K562 (cell line): ENCODE results near the gene SESN3.

Experiments
- CUX1 ChIP-seq: fragments of 200-800 bp; sonication (Bioruptor generic); IDR thresholded peaks from 2 replicates; pipeline ENCODE4 v1.6.1; 2016; ENCODE audit warnings: missing genetic modification characterization, missing compliant biosample characterization
- DPF2 ChIP-seq: fragments of 450-650 bp; IDR thresholded peaks from 2 replicates; pipeline ENCODE4 v1.6.1; 2016
- IRF2 ChIP-seq: sonication (generic); formaldehyde crosslinking; IDR thresholded peaks from 2 replicates; pipeline ENCODE4 v1.8.1; 2022; ENCODE audit warnings: mild to moderate bottlenecking, missing genetic modification reagents
- MEF2A ChIP-seq: IDR thresholded peaks from 2 replicates; pipeline ENCODE4 v1.6.1; 2011; ENCODE audit warnings: low read depth, mild to moderate bottlenecking, low read length, moderate library complexity; ENCODE audit not compliant: control insufficient read depth
- NBN ChIP-seq: fragments of 450-650 bp; IDR thresholded peaks from 2 replicates; pipeline ENCODE4 v1.6.1; 2016; ENCODE audit warnings: low read depth, mild to moderate bottlenecking
- NCOA6 ChIP-seq: fragments of 450-650 bp; IDR thresholded peaks from 2 replicates; pipeline ENCODE4 v1.6.1; 2017; ENCODE audit warnings: mild to moderate bottlenecking
- SIN3A ChIP-seq, 2 experiments: fragments of 150-350 bp in 1 of 2; IDR thresholded peaks; 2 replicates each; pipeline ENCODE4 v1.6.1; 2011 to 2016; ENCODE audit warnings: borderline replicate concordance in 2 of 2, low read depth in 2 of 2, low read length in 2 of 2, mild to moderate bottlenecking in 2 of 2, moderate library complexity in 2 of 2; ENCODE audit not compliant: control insufficient read depth in 1 of 2
- SRSF9 ChIP-seq: fragments of 200-400 bp; formaldehyde crosslinking; IDR thresholded peaks from 2 replicates; pipeline ENCODE4 v1.6.1; 2017; ENCODE audit warnings: low read depth, low read length, borderline replicate concordance
- ZFP1 ChIP-seq: fragments of 450-650 bp; formaldehyde crosslinking; IDR thresholded peaks from 2 replicates; pipeline ENCODE4 v1.4.0; 2020; ENCODE audit warnings: mild to moderate bottlenecking, mixed read lengths
- ZNF121 ChIP-seq: sonication (generic); formaldehyde crosslinking; conservative IDR thresholded peaks from 2 replicates; pipeline ENCODE4 v1.8.0; 2022; ENCODE audit warnings: missing genetic modification reagents
- ZNF253 ChIP-seq: fragments of 250-450 bp; sonication (Bioruptor Pico); conservative IDR thresholded peaks from 2 replicates; pipeline ENCODE4 v1.6.1; 2021; ENCODE audit warnings: mild to moderate bottlenecking
- TF ChIP-seq, protein P1 (sequence below): fragments of 250-450 bp; sonication (Bioruptor Pico); IDR thresholded peaks from 2 replicates; pipeline ENCODE4 v1.4.0; 2020; ENCODE audit warnings: mild to moderate bottlenecking, moderate library complexity
- TF ChIP-seq, protein P2 (sequence below), 3 experiments: IDR thresholded peaks in 2 of 3; conservative IDR thresholded peaks in 1 of 3; 2 replicates each; pipeline ENCODE4 v1.5.1; 2011 to 2012; ENCODE audit warnings: low read length in 3 of 3, mild to moderate bottlenecking in 3 of 3, control low read depth in 2 of 3, improper control_type of control experiment in 1 of 3, inconsistent platforms in 1 of 3, low read depth in 1 of 3, mixed read lengths in 1 of 3, moderate library complexity in 1 of 3; ENCODE audit not compliant: insufficient read depth in 2 of 3

GRCh38 chr11:95264881-95265280 is 33.9 kb upstream of the SESN3 start:
- TF ChIP-seq ZNF253 (CRISPR knock-in tag) (no peak), MEF2A (no peak), SRSF9 (no peak), CUX1 (no peak), DPF2 (no peak), IRF2 (no peak), ZFP1 (no peak), ZNF121 (CRISPR knock-in tag) (no peak), SIN3A (IDR thresholded peaks at IDR 0.05; ENCODE audit: borderline replicate concordance in 2 of 2, control insufficient read depth in 1 of 2, low read depth in 2 of 2, low read length in 2 of 2) (no peak), NCOA6 (no peak), NBN (no peak)
- TF ChIP-seq, protein P1, sequence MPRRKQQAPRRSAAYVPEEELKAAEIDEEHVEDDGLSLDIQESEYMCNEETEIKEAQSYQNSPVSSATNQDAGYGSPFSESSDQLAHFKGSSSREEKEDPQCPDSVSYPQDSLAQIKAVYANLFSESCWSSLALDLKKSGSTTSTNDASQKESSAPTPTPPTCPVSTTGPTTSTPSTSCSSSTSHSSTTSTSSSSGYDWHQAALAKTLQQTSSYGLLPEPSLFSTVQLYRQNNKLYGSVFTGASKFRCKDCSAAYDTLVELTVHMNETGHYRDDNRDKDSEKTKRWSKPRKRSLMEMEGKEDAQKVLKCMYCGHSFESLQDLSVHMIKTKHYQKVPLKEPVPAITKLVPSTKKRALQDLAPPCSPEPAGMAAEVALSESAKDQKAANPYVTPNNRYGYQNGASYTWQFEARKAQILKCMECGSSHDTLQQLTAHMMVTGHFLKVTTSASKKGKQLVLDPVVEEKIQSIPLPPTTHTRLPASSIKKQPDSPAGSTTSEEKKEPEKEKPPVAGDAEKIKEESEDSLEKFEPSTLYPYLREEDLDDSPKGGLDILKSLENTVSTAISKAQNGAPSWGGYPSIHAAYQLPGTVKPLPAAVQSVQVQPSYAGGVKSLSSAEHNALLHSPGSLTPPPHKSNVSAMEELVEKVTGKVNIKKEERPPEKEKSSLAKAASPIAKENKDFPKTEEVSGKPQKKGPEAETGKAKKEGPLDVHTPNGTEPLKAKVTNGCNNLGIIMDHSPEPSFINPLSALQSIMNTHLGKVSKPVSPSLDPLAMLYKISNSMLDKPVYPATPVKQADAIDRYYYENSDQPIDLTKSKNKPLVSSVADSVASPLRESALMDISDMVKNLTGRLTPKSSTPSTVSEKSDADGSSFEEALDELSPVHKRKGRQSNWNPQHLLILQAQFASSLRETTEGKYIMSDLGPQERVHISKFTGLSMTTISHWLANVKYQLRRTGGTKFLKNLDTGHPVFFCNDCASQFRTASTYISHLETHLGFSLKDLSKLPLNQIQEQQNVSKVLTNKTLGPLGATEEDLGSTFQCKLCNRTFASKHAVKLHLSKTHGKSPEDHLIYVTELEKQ (CRISPR knock-in tag), result no peak
- TF ChIP-seq, protein P2, sequence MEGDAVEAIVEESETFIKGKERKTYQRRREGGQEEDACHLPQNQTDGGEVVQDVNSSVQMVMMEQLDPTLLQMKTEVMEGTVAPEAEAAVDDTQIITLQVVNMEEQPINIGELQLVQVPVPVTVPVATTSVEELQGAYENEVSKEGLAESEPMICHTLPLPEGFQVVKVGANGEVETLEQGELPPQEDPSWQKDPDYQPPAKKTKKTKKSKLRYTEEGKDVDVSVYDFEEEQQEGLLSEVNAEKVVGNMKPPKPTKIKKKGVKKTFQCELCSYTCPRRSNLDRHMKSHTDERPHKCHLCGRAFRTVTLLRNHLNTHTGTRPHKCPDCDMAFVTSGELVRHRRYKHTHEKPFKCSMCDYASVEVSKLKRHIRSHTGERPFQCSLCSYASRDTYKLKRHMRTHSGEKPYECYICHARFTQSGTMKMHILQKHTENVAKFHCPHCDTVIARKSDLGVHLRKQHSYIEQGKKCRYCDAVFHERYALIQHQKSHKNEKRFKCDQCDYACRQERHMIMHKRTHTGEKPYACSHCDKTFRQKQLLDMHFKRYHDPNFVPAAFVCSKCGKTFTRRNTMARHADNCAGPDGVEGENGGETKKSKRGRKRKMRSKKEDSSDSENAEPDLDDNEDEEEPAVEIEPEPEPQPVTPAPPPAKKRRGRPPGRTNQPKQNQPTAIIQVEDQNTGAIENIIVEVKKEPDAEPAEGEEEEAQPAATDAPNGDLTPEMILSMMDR (IDR thresholded peaks at IDR 0.05 in 2 of 3, conservative IDR thresholded peaks at IDR 0.05 in 1 of 3; ENCODE audit: insufficient read depth in 2 of 3, low read depth in 1 of 3, low read length in 3 of 3), result no peak
